ENCODE results near the gene EOLA2. TPM values are rescaled to one million over a fixed set of nuclear protein-coding genes. Genes with fewer than 3 reads are reported as not detected.

EOLA2 gene
- total and polyA plus RNA-seq, 2 of the 8 experiments (the other 6 are each of a cell fraction or from before 2014, with no cell fraction given): 19.0 to 22.5 TPM

DNA sequence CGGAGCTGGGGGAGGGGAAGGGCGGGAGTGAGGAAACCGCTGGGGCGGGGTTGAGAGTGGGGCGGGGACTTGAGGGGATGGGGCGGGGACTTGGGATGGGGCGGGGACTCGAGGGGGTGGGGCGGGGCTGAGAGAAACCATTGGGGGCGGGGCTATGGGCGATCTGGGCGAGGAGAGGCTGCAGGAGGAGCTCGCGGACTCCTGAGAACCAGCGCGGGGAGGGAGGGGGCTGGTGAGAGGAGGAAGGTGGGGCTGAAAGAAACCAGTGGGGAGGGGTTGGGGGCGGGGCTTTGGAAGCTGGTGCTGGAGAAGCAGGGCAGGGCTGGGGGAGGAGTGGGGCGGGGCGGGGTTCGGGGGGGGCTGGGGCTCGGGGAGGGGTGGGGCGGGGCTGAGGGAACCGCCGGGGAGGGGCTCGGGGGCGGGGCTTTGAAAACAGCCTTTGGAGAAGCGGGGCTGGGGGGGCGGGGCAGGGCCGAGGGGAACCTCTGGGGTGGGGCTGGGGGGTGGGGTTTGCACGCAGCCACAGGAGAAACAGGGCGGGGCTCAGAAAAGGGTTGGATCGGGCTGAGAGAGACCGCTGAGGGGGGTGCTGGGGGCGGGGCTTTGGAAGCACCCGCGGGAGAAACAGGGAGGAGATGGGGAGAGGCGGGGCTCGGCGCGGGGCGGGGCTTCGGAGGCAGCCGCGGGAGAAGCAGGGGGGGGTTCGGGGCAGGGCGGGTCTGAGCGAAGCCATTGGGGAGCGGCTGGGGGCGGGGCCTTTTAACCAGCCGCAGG lies 777 bp upstream of the EOLA2 start:
- no peak for TF ChIP-seq BACH1 (IDR thresholded peaks at IDR 0.05; ENCODE audit: low read length)
- TF ChIP-seq TAF1 (IDR thresholded peaks at IDR 0.05; ENCODE audit: low read depth, low read length): no peak
- TF ChIP-seq SUZ12 (IDR thresholded peaks at IDR 0.05; ENCODE audit: low read length): no peak
- TF ChIP-seq CREB1 (IDR thresholded peaks at IDR 0.05): no peak
- no peak overlapping the region for H3K9ac ChIP-seq (replicated peaks in 1 of 4; ENCODE audit: extremely low read depth in 1 of 4, low read depth in 3 of 4, low read length in 3 of 4)
- H3K36me3 ChIP-seq (ENCODE audit: control insufficient read depth in 2 of 4, insufficient read depth in 4 of 4, low read length in 3 of 4): no peaks in the 10 kb centered on the region; a peak in 1 of 8 replicates
- POLR2A ChIA-PET (ENCODE audit: partially characterized antibody): interaction anchor here (0.6 kb wide), 1 partner anchor 389 kb away, joined by 3 read pairs; no protein-coding TSS in a partner anchor
- H3K14ac ChIP-seq (ENCODE audit: insufficient read length): no peak overlapping the region
- H2BK20ac ChIP-seq (ENCODE audit: low read length): no peak overlapping the region
- no peak overlapping the region for H2BK5ac ChIP-seq (ENCODE audit: low read depth, low read length)
- H3K23me2 ChIP-seq (ENCODE audit: low read depth, low read length): no peaks in the 10 kb centered on the region; the same call in 1 of the 2 replicates
- H2AK5ac ChIP-seq (ENCODE audit: low read depth, low read length): no peak overlapping the region
- CTCF ChIA-PET (ENCODE audit: partially characterized antibody): interaction anchor here (0.6 to 1.7 kb wide), 7 partner anchors 11 to 424 kb away, joined by 3 to 5 read pairs (median 4); partner anchors contain the start of gene MAMLD1
- H3K4me3 ChIP-seq (ENCODE audit: extremely low read depth in 1 of 4, insufficient read depth in 2 of 4, low read depth in 3 of 4, low read length in 4 of 4): peak overlapping the region in 2 of 4 experiments; percentile 59 to 81; a peak in 2 of 8 replicates
- no peak overlapping the region for H4K5ac ChIP-seq (ENCODE audit: insufficient read length, low read depth, low read length)
- H3K18ac ChIP-seq (ENCODE audit: extremely low read depth, low read length): no peak overlapping the region
- H3K4me2 ChIP-seq (ENCODE audit: insufficient read depth in 1 of 2, low read depth in 2 of 2, low read length in 2 of 2): peak overlapping the region in 1 of 2 experiments; percentile 77; a peak in 1 of 4 replicates
- FAIRE-seq: no peak
- peaks cover 0 to 2% of the 10 kb centered on the region in 2 experiments for H4K20me1 ChIP-seq (replicated peaks in 1 of 2; ENCODE audit: control insufficient read depth in 1 of 2, insufficient read depth in 2 of 2, low read length in 2 of 2)
- no peaks in the 10 kb centered on the region for H3K79me1 ChIP-seq (ENCODE audit: low read depth, low read length)
- H3K9me3 ChIP-seq (ENCODE audit: insufficient read depth in 2 of 2, low read depth in 1 of 2, low read length in 1 of 2): no peaks in the 10 kb centered on the region
- H3K27me3 ChIP-seq (replicated peaks in 1 of 4; ENCODE audit: control insufficient read depth in 3 of 4, extremely low read depth in 1 of 4, insufficient read depth in 3 of 4, low read length in 3 of 4): no peaks in the 10 kb centered on the region
- no CpG with 5 or more reads among the region's 50 CpGs for WGBS, 2 experiments (ENCODE audit: extremely low coverage in 1 of 2, insufficient coverage in 1 of 2, insufficient read length in 1 of 2, insufficient replicate concordance in 2 of 2, low coverage in 1 of 2, low lambda C conversion rate in 2 of 2, missing lambda C conversion rate in 1 of 2)
- H3K4ac ChIP-seq (replicated peaks; ENCODE audit: insufficient read length, low read depth, low read length): no peak overlapping the region
- no peak overlapping the region for H3K56ac ChIP-seq (replicated peaks; ENCODE audit: insufficient read length, low read depth, low read length)
- peaks cover 0 to 6% of the 10 kb centered on the region in 2 experiments; a peak in 2 of 4 replicates for H3K79me2 ChIP-seq (ENCODE audit: control insufficient read depth in 1 of 2, insufficient read depth in 2 of 2, low read length in 2 of 2)
- peaks cover 0 to 5% (median 2%) of the 10 kb centered on the region in 4 experiments; a peak in 4 of 7 replicates for H3K4me1 ChIP-seq (replicated peaks in 1 of 4; ENCODE audit: control insufficient read depth in 3 of 4, insufficient read depth in 4 of 4, low read length in 3 of 4)
- no peak overlapping the region for H2AFZ ChIP-seq (ENCODE audit: low read length)
- H2BK12ac ChIP-seq (ENCODE audit: low read depth, low read length): no peak overlapping the region
- no peak overlapping the region for H3K27ac ChIP-seq (ENCODE audit: low read depth, low read length)
- peak; percentile 70 to 75 for DNase-seq (ENCODE audit: low read depth in 1 of 2, low spot score in 2 of 2)
- no peak overlapping the region for H3K23ac ChIP-seq (ENCODE audit: insufficient read length)
- no peak overlapping the region for H2BK120ac ChIP-seq (replicated peaks; ENCODE audit: low read depth, low read length)
- H2BK15ac ChIP-seq (ENCODE audit: low read length): no peak overlapping the region
- H4K8ac ChIP-seq (ENCODE audit: extremely low read depth, insufficient read depth, low read length): no peak overlapping the region; the same call in 1 of the 2 replicates
- H4K91ac ChIP-seq (replicated peaks; ENCODE audit: insufficient read length, low read length): no peak overlapping the region
